Fibroblast of pulmonary artery (primary cell): ENCODE results near the gene NTRK2.

Experiments used
- DNase-seq: peaks from one replicate; pipeline ENCODE4 v3.0.0-alpha.2; 2010; ENCODE audit warnings: low read depth
- H3K4me3 ChIP-seq: replicated peaks from 2 replicates; pipeline ENCODE4 v1.5.1; 2011; ENCODE audit warnings: low read depth, mild to moderate bottlenecking, control low read depth, low read length, moderate library complexity
- CTCF ChIP-seq: IDR thresholded peaks from 2 replicates; pipeline ENCODE4 v1.5.1; 2011; ENCODE audit warnings: mild to moderate bottlenecking, control low read depth, low read length, inconsistent platforms; ENCODE audit errors: missing control alignments

Gene NTRK2

GRCh38 chr9:84669013-84669287 is 579 bp upstream of the NTRK2 start:
- no peak for TF ChIP-seq CTCF
- peak overlapping the region; percentile 47 for H3K4me3 ChIP-seq
- no peak for DNase-seq

GRCh38 chr9:84670138-84671041 is 861 bp downstream of the NTRK2 start:
- no peak overlapping the region for H3K4me3 ChIP-seq
- no peak for DNase-seq

GRCh38 chr9:84671586-84672521 is 2.3 kb downstream of the NTRK2 start:
- DNase-seq: no peak
- no peak for TF ChIP-seq CTCF
- H3K4me3 ChIP-seq: no peak overlapping the region

More at GRCh38 chr9:84670138-84671041, 861 bp downstream of the NTRK2 start:
- no peak for TF ChIP-seq CTCF

- no peak for TF ChIP-seq CTCF
- no peak overlapping the region for H3K4me3 ChIP-seq
- no peak for DNase-seq
These were observed 4.3 kb downstream of the NTRK2 start for GRCh38 chr9:84673806-84674205.

GRCh38 chr9:84677080-84677479 is 7.6 kb downstream of the NTRK2 start:
- DNase-seq: no peak
- H3K4me3 ChIP-seq: no peak overlapping the region
- no peak for TF ChIP-seq CTCF

- DNase-seq: no peak
- TF ChIP-seq CTCF: no peak
These were observed 10.0 kb downstream of the NTRK2 start for GRCh38 chr9:84679571-84679970.

More at GRCh38 chr9:84679571-84679970, 10.0 kb downstream of the NTRK2 start:
- no peak overlapping the region for H3K4me3 ChIP-seq
